ENCODE measurements around the gene CAMK2D. TPM values are rescaled to one million over a fixed set of nuclear protein-coding genes. Genes with fewer than 3 reads are reported as not detected.
A peak's percentile ranks its signal among the peaks of the same experiment; 100 is the strongest.

CAMK2D gene
- total and polyA plus RNA-seq, 2 experiments from 2014 or later: 4.9 to 14.6 TPM

- H3K9me3 Mint-ChIP-seq: no peaks in the 10 kb centered on the region
- H3K36me3 Mint-ChIP-seq (ENCODE audit: low read depth): no peaks in the 10 kb centered on the region; the same call in 2 of the 3 replicates
- Histone ChIP-seq H3K4me2 (no peak overlapping the region), H3K36me3 (ENCODE audit: insufficient read depth) (no peaks in the 10 kb centered on the region), H2AFZ (peak overlapping the region; percentile 39; the same call in 1 of the 2 replicates), H3K27me3 (ENCODE audit: insufficient read depth) (no peaks in the 10 kb centered on the region), H3K27ac (ENCODE audit: low read depth) (no peak overlapping the region), H3K4me1 (ENCODE audit: insufficient read depth) (no peaks in the 10 kb centered on the region), H3F3A (replicated peaks; ENCODE audit: low read depth) (no peaks in the 10 kb centered on the region), H3K9me2 (ENCODE audit: insufficient read depth) (no peaks in the 10 kb centered on the region; the same call in 1 of the 2 replicates), H4K20me1 (replicated peaks; ENCODE audit: insufficient read depth) (no peaks in the 10 kb centered on the region), H3K79me2 (replicated peaks; ENCODE audit: insufficient read depth) (no peaks in the 10 kb centered on the region), H3K4me3 (no peak overlapping the region)
- TF ChIP-seq ZNF462 (CRISPR knock-in tag; IDR thresholded peaks at IDR 0.05): no peak
- TF ChIP-seq EZH2phosphoT487 (IDR thresholded peaks at IDR 0.05; ENCODE audit: unreplicated experiment): no peak
- TF ChIP-seq ETS1 (IDR thresholded peaks at IDR 0.05): no peak
- TF ChIP-seq REST (IDR thresholded peaks at IDR 0.05; ENCODE audit: unreplicated experiment): no peak
- no peak for TF ChIP-seq ZNF114 (CRISPR knock-in tag; IDR thresholded peaks at IDR 0.05)
- DNase-seq (ENCODE audit: low spot score): no peak
- ATAC-seq: no peak
- H3K4me1 Mint-ChIP-seq: peaks cover 11% of the 10 kb centered on the region; the same call in 2 of the 3 replicates
- H3K27ac Mint-ChIP-seq: no peak overlapping the region
- H3K4me3 Mint-ChIP-seq: no peak overlapping the region
- H3K27me3 Mint-ChIP-seq (ENCODE audit: insufficient read depth, low read depth, poor library complexity): no peaks in the 10 kb centered on the region
Measured at GRCh38 chr4:113437129-113437528, 324.4 kb downstream of the CAMK2D start.
